Measurements from ENCODE around the gene ATP5MC2.
A peak's percentile ranks its signal among the peaks of the same experiment; 100 is the strongest.

ATP5MC2 gene

DNA sequence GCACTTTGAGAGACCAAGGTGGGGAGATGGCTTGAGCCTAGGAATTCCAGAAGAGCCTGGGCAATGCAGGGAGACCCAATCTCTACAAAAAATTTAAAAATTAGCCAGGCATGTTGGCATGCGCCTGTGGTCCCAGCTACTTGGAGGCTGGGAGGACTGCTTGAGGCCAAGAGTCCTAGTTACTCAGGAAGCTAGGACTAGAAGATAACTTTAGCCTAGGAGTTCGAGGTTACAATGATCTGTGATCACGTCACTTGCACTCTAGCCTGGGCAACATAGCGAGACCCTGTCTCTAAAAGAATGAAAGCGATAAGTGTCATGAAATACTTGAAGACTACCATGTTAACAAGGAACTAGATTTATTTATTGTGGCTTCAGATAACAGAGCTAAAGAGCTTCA is 53.2 kb downstream of the ATP5MC2 start:
- Histone ChIP-seq H3K27me3 (replicated peaks in 2 of 5; ENCODE audit: control insufficient read depth in 4 of 5, insufficient read depth in 5 of 5, low read length in 4 of 5) (no peaks in the 10 kb centered on the region), H3K9me3 (ENCODE audit: control extremely low read depth in 1 of 5, control insufficient read depth in 4 of 5, insufficient read depth in 2 of 5, low read depth in 1 of 5, low read length in 4 of 5) (no peaks in the 10 kb centered on the region), H3K36me3 (ENCODE audit: control insufficient read depth in 4 of 4, insufficient read depth in 4 of 4, low read length in 3 of 4) (no peaks in the 10 kb centered on the region), H3K4me1 (ENCODE audit: control extremely low read depth in 1 of 4, control insufficient read depth in 4 of 4, insufficient read depth in 4 of 4, low read length in 3 of 4) (peaks cover 41 to 62% (median 53%) of the 10 kb centered on the region in 4 experiments), H3K27ac (ENCODE audit: insufficient read depth in 1 of 2, low read depth in 1 of 2, low read length in 2 of 2, poor library complexity in 1 of 2, severe bottlenecking in 2 of 2) (peak overlapping the region in 1 of 2 experiments; percentile 69), H3K4me3 (ENCODE audit: control insufficient read depth in 1 of 7, extremely low read depth in 1 of 7, insufficient read depth in 4 of 7, low read depth in 2 of 7, low read length in 6 of 7) (peak overlapping the region in 1 of 7 experiments; percentile 92)
- ChIA-PET CTCF (interaction anchor here (0.7 to 1.3 kb wide), 5 partner anchors 10 to 91 kb away, joined by 3 to 5 read pairs (median 4); no protein-coding TSS in a partner anchor), POLR2A (interaction anchor here (0.5 to 1.1 kb wide), 2 partner anchors 11 to 14 kb away, joined by 3 to 4 read pairs; no protein-coding TSS in a partner anchor)
- DNase-seq: no peak
- WGBS (ENCODE audit: insufficient coverage): 84% methylated on average over 4 of the region's 5 CpGs

DNA sequence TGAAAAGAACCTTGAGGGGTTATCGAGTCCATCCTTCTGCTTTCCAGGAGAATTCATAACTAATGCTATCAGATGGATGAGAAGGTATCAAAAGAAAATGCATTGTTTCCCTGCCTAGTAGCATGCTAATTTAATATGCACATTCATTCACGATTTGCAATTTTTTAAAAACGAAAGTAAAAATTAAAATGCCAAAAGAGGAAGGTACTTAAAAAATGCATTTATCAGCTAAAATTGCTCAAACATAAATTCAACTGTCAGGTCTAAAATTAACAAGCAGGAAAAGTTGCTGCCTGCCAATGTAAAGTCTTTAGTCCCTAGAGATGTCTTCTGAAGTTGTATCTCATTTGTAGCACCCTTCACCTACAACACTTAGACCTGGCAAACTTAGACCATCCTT is 57.6 kb downstream of the ATP5MC2 start:
- H3K27me3 ChIP-seq (replicated peaks in 2 of 5; ENCODE audit: control insufficient read depth in 4 of 5, insufficient read depth in 5 of 5, low read length in 4 of 5): no peaks in the 10 kb centered on the region
- no CpG with 5 or more reads among the region's 3 CpGs for WGBS (ENCODE audit: insufficient coverage)

DNA sequence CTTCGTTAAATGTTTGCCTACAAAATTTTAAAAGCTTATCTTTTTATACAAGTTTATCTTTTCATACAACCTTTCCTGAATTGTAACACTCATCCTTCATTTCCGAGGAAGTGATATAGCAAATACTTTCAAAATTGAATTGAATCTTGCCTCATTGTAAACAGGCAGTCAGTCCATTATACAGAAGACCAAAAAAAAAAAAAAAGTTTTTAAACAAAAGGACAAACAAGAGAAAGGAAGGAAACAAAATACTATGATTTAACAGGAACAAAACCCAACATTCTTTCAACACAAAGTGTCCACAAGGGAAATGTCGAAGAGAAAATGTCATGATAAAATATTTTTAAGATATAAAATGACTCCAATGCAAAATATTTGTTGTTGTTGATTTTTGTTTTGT is 58.2 kb downstream of the ATP5MC2 start:
- ChIA-PET POLR2A (interaction anchor here (0.6 to 1.5 kb wide), 3 partner anchors 9 to 124 kb away, joined by 3 to 5 read pairs (median 3); partner anchors contain the start of gene ATP5MC2), CTCF (interaction anchor here (1.2 to 1.3 kb wide), 2 partner anchors 12 to 88 kb away, joined by 3 to 4 read pairs; no protein-coding TSS in a partner anchor)
- no CpG with 5 or more reads among the region's 3 CpGs for WGBS (ENCODE audit: insufficient coverage)
- Histone ChIP-seq H3K4me1 (ENCODE audit: control extremely low read depth in 1 of 4, control insufficient read depth in 4 of 4, insufficient read depth in 4 of 4, low read length in 3 of 4) (peaks cover 9 to 38% (median 30%) of the 10 kb centered on the region in 4 experiments), H3K36me3 (ENCODE audit: control insufficient read depth in 4 of 4, insufficient read depth in 4 of 4, low read length in 3 of 4) (peaks cover 0 to 4% (median 1%) of the 10 kb centered on the region in 4 experiments), H3K27me3 (replicated peaks in 2 of 5; ENCODE audit: control insufficient read depth in 4 of 5, insufficient read depth in 5 of 5, low read length in 4 of 5) (no peaks in the 10 kb centered on the region), H3K9me3 (ENCODE audit: control extremely low read depth in 1 of 5, control insufficient read depth in 4 of 5, insufficient read depth in 2 of 5, low read depth in 1 of 5, low read length in 4 of 5) (no peaks in the 10 kb centered on the region), H3K4me3 (ENCODE audit: control insufficient read depth in 1 of 7, extremely low read depth in 1 of 7, insufficient read depth in 4 of 7, low read depth in 2 of 7, low read length in 6 of 7) (peak overlapping the region in 6 of 7 experiments; percentile 52 to 82 (median 62)), H3K27ac (ENCODE audit: insufficient read depth in 1 of 2, low read depth in 1 of 2, low read length in 2 of 2, poor library complexity in 1 of 2, severe bottlenecking in 2 of 2) (peak overlapping the region; percentile 35 to 75)
- DNase-seq: peak in 2 of 3 donors; percentile 10 to 34

More for the DNA sequence above, 57.6 kb downstream of the ATP5MC2 start:
- Histone ChIP-seq H3K36me3 (ENCODE audit: control insufficient read depth in 4 of 4, insufficient read depth in 4 of 4, low read length in 3 of 4) (peaks cover 0 to 4% (median under 1%) of the 10 kb centered on the region in 4 experiments), H3K4me1 (ENCODE audit: control extremely low read depth in 1 of 4, control insufficient read depth in 4 of 4, insufficient read depth in 4 of 4, low read length in 3 of 4) (peaks cover 12 to 42% (median 34%) of the 10 kb centered on the region in 4 experiments), H3K9me3 (ENCODE audit: control extremely low read depth in 1 of 5, control insufficient read depth in 4 of 5, insufficient read depth in 2 of 5, low read depth in 1 of 5, low read length in 4 of 5) (no peaks in the 10 kb centered on the region), H3K27ac (ENCODE audit: insufficient read depth in 1 of 2, low read depth in 1 of 2, low read length in 2 of 2, poor library complexity in 1 of 2, severe bottlenecking in 2 of 2) (peak overlapping the region; percentile 35 to 75), H3K4me3 (ENCODE audit: control insufficient read depth in 1 of 7, extremely low read depth in 1 of 7, insufficient read depth in 4 of 7, low read depth in 2 of 7, low read length in 6 of 7) (peak overlapping the region in 6 of 7 experiments; percentile 52 to 82 (median 62))
- CTCF ChIA-PET: interaction anchor here (1.2 to 1.3 kb wide), 2 partner anchors 11 to 13 kb away, joined by 4 read pairs; no protein-coding TSS in a partner anchor
- DNase-seq: peak; percentile 52 to 83 (median 76)
- POLR2A ChIA-PET: interaction anchor here (0.6 to 1.5 kb wide), 2 partner anchors 10 to 123 kb away, joined by 3 read pairs; no protein-coding TSS in a partner anchor

DNA sequence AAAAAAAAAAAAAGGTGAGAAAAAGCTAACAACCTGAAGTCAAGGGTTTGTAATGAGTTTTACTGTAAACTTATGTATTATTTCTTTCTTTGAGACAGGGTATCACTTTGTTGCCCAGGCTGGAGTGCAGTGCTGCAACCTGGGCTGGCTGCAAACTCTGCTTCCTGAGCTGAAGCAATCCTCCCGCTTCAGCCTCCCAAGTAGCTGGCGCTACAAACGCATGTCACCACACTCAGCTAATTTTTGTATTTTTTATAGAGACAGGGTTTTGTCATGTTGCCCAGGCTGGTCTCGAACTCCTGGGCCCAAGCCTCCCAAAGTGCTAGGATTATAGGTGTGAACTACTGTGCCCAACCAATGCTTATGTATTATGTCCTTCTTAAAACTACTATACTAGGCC is 58.9 kb downstream of the ATP5MC2 start:
- no peaks in the 10 kb centered on the region for H3K27me3 ChIP-seq (replicated peaks in 2 of 5; ENCODE audit: control insufficient read depth in 4 of 5, insufficient read depth in 5 of 5, low read length in 4 of 5)
- H3K9me3 ChIP-seq (ENCODE audit: control extremely low read depth in 1 of 5, control insufficient read depth in 4 of 5, insufficient read depth in 2 of 5, low read depth in 1 of 5, low read length in 4 of 5): no peaks in the 10 kb centered on the region
- no peak overlapping the region for H3K4me3 ChIP-seq (ENCODE audit: control insufficient read depth in 1 of 7, extremely low read depth in 1 of 7, insufficient read depth in 4 of 7, low read depth in 2 of 7, low read length in 6 of 7)
- H3K36me3 ChIP-seq (ENCODE audit: control insufficient read depth in 4 of 4, insufficient read depth in 4 of 4, low read length in 3 of 4): peaks cover 0 to 4% (median 2%) of the 10 kb centered on the region in 4 experiments
- POLR2A ChIA-PET: interaction anchor here (0.9 to 1.5 kb wide), 2 partner anchors 9 to 58 kb away, joined by 3 to 5 read pairs; partner anchors contain the start of gene ATP5MC2
- WGBS (ENCODE audit: insufficient coverage): no CpG with 5 or more reads among the region's 4 CpGs
- CTCF ChIA-PET: interaction anchor here (0.7 to 1.6 kb wide), 5 partner anchors 12 to 88 kb away, joined by 3 to 5 read pairs (median 3); no protein-coding TSS in a partner anchor
- H3K27ac ChIP-seq (ENCODE audit: insufficient read depth in 1 of 2, low read depth in 1 of 2, low read length in 2 of 2, poor library complexity in 1 of 2, severe bottlenecking in 2 of 2): no peak overlapping the region
- peak in 2 of 3 donors; percentile 49 to 53 for DNase-seq
- peaks cover 7 to 38% (median 29%) of the 10 kb centered on the region in 4 experiments for H3K4me1 ChIP-seq (ENCODE audit: control extremely low read depth in 1 of 4, control insufficient read depth in 4 of 4, insufficient read depth in 4 of 4, low read length in 3 of 4)

Measured in common myeloid progenitor, CD34-positive (primary cell).